UCSD-AML1 (cell line): ENCODE data around the gene GPR37L1.
A peak's percentile ranks its signal among the peaks of the same experiment; 100 is the strongest.

ENCODE experiments used
- DNase-seq: peaks from one replicate; lab custom pipeline; 2025; ENCODE audit not compliant: unreplicated experiment; lab: John Stamatoyannopoulos, UW

GPR37L1 gene

DNA sequence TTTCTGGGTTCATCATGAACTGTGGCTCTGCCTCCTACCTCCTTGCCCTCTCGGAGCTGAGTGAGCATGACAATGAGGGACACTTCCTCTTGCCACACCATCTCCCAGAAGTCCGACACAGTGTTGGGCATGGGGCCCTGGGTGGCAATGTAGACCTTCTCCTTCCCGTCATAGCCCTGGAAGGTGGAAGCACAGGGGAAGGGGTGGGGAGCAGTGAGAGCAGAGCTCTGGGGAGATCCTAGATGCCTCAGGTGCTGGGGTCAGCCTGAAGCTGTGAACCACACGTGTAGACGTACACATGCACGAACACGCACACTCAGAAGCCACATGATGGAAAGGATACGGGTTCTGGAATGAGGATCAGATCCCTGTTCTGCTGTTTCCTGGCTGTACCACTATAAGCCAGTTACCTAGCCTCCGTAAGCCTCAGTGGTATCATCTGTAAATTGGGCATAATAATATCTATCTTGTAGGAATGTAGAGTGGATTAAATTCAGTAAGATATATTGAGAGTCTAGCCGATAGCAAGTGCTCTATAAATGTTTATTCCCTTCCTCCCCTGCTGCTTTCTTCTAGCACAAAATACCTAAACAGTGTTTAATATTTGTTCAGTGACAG is 31.5 kb downstream of the GPR37L1 start:
- no peak for DNase-seq

DNA sequence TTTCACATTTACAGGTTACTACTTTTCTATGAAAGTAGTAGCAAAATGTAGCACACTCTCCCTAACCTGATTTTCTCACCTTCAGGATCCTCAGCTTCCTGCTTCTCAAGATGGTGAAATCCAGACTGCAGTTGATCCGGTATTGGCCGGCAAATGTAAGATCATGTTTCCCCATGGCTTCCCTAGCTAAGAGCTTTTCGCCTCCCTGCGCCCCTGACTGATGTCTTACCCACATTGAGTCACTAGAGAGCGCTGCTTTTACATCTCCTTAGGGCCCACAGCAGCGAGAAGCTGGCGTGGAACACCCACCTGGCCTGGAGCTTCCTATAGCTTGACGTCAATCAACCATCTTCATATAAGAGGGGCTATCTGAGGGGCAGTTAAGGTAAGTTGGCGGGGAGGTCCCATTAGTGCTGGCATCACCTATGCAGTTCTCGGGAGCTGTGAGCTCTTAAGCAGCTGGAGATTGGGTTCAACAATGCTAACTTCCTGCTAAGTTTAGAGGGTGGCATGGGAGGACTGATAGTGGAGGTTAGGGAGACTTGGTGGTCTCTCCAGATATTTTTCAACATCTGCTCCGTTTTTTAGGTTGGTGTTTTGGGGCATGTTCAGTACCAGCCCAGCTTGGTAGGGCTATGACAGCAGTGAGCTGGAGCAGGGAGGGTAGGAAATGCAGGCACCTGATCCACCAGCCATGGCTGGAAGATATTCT is 32.2 kb downstream of the GPR37L1 start:
- DNase-seq: peak; percentile 38

DNA sequence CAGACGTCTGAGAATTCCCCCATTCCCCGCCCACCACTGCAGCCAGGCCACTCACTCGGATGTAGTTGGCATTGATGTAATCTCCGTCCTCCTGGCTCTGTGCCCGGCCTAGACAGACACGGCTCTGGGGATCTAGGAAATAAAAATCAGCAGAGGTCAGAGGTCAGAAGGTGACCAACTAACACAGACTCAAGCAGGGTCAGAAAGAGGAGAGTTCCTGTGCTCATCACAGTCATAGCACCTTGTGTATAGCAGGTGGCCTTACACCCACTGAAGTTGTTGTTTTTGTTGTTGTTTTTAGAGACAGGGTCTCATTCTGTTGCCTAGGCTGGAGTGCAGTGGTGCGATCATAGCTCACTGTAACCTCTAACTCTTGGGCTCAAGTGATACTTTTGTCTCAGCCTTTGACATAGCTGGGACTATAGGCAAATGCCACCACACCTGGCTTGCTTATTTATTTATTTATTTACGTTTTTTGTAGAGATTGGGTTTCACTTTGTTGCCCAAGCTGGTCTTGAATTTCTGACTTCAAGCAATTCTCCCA is 32.8 kb downstream of the GPR37L1 start:
- DNase-seq: no peak

DNA sequence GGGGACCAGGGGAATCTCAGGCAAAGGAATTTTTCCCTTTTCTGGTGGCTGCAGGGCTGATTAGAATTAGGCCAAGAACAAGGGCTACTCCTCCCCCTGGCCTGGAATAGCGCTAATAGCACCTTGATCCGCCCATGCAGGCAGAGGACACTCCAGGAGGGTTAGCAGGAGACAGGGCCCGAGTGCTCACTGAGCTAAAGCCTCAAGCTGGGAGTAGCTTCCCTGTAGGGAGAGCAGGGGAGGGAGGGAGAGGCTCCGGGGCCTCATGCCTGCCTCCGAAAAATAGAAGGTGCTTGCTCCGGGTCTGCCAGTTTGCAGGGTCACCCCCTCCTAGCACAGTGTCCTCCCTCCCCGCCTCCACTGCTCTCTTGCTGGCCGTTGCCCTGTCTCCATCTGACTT is 33.9 kb downstream of the GPR37L1 start:
- no peak for DNase-seq

DNA sequence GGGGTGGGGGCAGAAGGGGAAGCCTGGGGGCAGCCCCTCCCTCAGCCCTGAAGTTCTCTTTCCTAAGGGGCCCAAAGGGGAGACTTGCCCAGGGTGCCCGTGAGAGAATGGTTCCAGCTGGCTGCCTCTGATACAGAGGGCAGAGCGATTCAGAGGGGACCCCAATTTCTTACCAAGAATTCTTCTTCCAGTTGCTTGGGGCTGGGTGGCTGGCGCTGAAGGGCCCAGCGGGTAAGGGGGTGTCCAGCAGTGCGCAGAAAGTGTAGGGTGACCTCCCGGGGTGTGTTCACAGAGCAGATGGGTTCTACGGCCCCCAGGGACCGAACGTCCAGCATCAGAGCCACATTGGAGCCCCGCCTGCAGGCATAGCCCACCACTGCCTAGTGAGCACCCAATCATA is 35.2 kb downstream of the GPR37L1 start:
- no peak for DNase-seq

DNA sequence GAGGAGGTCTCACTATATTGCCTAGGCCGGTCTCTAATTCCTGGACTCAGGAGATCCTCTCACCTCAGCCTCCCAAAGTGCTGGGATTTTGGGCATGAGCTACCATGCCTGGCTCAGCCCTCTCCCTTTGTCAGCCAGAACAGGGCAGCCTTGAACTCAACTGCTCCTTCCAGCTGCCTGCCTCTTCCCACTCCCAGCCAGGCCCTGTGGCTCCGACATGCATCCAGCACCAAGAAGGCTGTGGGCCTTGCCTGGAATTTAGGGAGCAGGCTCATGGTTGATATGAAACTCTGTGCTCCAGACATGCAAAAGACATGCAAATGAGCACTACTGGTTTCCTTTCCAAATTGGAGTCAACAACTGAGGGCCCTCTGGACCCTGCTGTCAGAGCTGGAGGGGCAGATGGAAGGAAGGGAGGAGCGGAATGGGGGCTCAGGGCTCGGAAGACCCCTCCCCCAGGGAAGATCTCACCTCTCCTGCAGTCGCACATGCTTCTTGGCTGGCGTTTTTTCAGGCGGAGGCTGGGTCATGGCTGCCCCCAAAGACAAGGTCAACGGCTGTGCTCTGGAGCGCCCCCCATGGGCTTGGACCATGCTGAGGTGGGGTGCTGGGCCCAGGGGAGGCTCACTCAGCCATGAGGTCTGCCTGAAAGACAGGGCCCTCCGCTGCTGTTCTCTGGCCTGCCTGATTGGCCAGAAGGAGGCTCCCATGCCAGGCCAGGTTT is 36.3 kb downstream of the GPR37L1 start:
- peak; percentile 71 for DNase-seq

DNA sequence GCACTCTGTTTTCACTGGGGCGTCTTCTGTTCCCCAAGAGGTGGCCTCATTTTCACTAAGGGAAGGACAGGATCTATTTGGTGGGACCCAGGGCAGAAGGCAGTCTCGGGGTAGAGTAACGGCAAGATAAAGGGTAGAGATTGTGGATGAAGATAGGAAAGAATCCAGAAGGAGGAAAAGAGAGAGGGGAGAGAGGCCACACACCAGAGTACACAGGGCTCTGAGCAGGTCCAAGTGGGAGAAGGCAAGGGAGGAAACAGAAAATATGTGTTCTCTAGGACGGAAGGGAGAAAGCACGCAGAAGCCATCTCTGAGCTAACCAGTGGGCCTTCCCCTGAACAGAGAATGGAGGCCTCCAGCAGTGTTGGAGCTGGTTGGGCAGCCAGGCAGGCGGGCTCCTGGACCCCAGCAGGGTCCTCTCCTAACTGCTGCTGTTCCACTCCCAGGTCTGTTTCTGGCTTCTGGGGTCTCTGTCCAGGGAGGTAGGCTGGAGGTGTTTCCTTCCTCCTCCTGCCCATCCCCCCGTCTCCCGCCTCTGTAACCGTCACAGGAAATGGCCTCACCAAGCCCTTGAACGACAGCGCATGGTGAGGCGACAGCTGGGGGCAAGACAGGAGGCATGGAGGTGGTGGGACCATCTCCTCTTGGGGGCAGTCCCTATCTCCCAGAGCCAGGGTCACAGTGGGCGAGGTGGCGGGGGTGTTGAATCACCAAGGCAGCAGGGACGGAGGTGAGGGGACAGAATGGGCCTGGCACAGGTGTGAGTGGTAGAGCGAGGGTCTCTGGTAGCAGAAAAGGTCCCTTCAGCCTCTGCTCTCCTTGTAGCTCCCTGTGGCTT is 37.0 kb downstream of the GPR37L1 start:
- peak; percentile 73 for DNase-seq

DNA sequence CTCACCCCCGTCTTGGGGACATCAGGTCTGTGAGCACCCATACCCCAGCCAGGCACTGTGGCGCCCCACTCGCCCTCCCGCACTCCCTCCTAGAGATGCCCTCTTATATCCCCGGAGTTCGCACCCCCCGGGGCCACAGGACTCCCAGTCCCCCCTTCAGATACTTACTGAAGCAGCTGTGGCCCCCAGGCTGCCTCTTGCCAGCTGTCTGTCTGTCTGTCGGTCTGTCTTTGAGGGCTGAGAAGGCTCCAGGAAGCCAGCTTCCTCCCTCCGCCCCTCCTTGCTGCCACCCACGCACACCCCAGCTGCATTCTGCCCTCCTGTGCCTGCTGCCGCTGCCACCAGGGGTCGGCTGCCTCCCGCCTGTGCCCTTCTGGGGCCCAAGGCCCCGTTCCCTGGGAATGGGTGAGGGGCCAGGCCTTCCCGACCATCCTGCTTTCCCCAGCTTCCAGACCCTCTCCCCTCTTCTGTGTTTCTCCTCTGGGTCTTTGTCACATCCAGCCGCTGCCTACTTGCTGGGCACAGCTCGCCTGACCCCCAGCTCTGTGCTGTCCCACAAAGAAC is 37.7 kb downstream of the GPR37L1 start, which contains the start of gene PTPN7:
TSS of gene PTPN7 (minus strand) at position 226 of the 564 bp plus-strand sequence. CDS start 1,200 bp downstream, outside the sequence.
- DNase-seq: peak; percentile 86

DNA sequence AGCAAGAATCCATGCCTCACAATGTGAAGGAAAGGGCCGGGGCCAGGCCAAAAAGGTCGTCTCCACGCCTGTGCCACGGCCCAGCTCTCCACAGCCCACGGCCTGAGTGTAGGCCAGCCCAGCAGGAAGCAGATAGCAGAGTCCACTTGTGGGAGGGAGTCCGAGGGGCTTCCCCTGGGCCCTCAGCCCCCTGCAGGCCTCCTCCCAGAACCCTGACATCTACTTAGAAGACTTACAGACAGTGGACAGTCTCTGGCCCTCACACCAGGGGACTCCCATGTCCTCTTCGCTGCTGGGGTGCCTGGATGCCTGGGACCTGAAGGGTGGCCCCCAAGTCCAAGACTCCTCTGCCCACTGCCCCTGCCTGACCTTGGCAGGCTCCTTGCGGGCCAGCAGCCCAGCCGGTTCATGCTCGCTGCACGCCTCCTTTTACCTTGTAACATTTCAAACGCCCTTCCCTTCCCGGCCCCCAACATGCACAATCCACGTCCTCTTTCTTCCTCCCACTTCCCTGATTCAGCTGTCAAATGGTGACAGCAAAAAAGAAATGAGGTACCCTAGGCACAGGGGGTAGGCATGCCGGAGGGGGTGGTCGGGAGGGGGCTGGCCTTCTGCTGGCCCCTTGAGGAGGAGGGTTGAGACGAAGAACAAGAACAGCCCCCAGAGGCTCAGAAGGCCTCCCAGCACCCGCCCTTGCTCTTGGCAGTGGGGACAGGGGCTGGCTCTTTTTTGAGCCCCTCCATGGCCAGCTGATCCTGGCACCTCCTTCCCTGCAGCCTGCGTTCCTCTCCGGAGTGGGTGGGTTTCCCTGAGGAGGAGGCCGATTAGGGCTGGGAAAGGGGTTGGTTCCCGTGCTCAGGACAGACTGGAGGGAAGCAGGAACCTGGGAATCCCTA is 38.7 kb downstream of the GPR37L1 start:
- DNase-seq: peak; percentile 69

DNA sequence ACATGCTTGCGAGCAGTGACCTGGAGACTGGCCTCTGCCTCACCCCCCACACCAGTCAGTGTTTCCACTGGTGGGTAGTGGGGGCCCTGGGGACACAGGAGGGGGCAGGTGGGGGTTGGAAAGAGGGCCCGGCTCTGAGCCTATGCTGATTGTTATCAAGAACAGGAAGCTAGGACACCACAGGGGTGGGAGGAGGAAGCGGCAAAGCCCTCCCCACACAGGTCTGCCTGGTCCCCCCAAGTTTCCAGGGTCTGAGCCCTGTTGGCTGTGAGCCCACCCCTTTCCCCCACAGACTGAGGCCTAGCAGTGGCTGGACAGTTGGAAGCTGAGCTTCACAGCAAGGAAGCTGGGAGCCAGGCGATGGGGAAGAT is 39.3 kb downstream of the GPR37L1 start:
- peak; percentile 72 for DNase-seq

DNA sequence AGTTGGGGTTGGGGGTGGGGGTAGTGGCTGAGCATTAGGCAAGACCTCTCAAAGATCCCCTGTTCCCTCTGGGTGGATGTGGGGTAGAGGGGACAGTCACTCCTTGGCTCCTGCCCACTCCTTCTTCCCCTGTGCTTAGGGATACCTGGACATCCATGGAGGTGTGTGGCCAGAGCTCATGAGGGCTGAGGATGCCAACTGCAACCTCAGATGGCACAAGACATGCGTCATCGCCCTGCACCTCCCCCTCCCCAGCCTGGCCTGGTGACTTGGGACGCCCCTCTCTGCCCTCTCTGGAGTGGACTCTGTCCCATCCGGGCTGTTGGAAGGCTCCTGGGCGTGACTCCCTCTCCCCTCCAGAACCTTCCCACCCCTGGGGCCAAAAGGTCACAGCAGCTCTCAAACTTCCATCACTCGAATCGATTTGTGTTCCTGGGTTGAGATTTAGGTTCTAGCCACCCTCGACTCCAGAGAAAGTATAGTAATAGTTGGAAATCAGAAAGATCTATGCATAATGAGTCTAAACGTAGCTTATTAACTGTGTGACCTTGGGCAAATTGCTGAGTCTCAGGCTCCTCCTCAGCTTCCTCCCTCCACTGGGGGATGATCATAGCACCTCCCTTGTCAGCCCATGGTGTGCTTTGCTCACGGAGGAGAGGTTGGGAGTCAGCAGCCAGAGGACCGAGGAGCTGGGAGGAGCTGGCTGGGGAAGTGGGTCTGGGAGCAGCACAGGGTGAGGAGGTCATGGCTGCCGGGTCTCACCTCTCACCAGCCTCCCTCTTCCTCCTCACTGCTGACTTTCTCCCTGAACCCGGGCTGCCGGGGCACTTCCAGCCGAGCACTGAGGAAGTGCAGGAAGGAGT is 39.9 kb downstream of the GPR37L1 start:
- DNase-seq: peak; percentile 71

DNA sequence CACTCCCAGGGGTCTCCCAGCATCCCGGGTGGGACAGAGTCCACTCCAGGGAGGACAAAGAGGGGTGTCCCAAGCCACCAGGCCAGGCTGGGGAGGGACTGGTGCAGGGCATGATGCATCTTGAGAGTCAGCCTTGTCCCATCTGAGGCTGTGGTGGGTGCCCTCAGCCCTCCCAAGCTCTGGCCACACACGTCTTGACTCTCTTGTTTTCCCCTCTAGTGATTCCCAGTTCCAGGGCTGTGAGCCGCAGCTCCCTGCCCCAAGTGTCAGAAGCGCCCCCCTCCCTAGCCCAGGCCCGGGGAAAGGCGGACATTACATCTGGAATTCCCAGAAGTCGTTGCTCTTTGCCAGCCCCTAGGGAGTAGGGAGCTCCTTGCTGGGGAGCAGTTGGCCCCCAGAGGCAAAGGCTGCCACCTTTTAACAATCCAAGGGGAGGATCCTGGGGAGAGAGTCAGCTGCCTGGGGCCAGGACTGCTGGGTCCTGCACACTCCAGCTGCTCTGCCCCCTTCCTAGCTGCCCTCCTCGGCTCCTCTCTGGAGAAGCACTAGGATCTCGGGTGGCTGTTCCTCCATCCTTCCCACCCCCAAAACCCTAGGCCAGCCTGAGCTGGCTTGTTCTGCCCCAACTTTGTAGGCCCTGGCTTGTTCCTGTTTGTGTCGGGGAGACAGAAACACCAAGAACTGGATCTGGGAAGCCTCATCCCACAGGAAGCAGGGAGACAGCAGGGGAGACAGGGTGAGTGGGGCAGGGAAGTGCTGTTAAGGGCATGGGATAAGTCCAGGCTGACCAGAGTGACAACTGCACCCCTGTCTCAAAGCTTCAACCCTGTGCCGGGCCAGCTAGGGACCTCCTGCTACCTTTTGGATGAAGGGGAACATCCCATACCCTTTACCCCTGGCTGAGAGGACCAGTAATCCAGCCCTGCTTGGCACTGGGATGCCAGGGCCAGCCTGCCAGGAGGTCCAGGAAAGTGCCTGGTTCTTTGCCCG is 40.9 kb downstream of the GPR37L1 start:
- DNase-seq: no peak

DNA sequence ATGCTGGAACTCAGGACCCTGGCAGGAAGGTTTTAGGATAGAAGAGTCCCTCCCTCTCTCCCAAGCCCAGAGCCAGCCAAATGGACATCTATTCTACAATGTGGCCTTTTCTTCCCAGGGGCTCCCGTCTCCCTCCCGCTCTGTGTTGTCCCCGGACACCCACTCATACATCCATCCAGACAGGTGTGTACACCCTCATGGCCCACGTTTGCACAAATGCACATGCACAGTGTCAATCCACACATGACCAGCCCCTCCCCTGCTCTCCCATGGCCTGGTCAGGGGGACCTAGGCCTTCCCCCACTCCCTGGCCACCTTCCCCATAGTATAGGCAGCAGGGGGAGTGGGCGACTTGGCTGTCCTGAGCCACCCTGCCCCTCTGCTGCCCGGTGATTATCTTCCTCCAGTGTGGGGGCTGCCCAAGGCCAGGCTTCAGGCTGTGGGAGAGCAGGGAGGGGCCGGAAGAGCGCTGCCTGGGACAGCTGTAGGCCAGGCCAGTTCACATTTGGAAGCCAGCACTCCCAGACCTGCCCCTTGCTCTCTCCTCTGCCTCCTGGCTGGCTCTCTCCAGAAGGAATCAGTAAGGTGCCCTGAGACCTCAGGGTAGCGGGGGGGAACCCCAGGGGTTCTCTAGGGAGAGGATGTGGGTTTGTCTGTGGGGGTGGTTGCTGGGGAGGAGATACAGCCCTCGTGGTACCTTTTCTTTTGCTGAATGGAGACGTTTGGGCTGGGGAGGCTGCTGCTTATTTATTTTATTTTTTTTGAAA is 41.7 kb downstream of the GPR37L1 start:
- peak; percentile 63 for DNase-seq

DNA sequence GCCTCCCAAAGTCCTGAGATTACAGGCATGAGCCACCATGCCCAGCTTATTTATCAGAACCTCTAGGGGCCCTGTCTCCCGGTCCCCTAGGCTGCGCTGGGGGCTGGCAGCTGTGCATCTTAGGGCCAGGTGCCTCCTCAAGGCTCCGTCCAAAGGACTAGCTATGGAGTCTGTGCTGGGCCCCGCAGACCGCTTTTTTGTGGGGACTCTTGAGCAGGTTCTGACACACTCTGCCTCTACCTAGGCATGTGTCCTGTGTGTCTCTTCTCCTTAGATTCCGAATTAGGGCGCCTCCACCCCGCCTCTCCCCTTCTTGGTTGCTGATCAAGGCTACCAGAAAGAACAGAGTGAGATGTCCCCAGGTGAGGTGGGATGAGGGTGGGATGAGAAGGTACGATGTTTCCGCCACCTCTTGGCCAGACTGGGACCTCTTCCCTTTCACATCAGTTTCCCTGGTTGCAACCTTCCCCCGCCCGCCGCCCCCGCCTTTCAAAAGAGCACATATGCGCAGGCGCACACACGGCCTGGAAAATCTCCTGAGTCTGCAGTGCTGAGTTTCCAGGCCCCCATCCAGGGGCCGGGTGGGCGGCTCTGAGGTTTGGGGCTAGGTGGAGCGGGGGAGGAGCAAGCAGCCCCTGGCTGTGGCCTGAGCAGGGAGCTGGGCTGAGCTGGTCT is 42.7 kb downstream of the GPR37L1 start:
- DNase-seq: no peak

DNA sequence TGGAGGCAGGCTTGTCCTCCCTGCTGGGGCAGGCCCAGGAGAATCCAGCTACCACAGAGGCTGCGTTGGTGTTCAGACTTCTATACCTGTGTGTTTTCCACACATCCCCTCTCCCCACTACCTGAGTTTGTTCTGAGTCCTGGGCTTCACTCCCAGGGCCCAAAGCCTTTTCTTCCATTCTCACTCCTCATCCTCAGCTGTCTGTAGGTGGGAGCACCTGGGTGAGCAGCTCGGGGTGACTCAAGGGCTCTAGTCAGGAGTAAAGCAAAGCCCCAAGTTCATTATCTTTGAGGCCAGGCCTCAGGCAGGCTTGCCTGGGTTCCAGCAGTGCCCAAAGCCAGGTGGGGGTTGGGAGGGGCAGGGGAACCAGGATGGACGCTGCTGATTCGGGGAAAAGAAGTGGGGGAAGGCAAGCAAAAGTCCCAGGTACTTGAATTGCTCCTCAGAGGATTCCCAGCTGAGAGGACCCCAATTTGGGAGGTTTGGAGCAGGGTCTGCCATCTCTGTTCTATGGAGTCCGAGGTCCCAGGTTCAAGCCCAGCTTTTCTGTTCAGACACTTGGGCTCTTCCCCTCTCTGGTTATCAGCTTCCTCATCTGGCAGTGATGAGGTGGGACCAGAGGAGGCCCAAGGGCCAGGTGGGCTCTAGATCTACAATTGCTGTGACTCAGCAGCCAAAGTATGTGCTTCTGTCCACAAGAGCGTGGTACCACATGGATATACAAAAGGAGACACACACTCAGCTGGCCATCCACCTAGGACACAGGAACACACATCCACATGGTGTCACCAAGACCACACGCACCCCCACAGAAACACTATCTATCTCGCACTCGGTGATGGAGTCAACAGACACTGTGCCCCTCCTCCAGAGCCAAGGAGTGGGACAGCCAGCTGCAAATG is 43.5 kb downstream of the GPR37L1 start:
- DNase-seq: no peak
